Transverse colon (tissue), 4 donors: ENCODE measurements around the gene HS3ST1.

ENCODE experiments used
- CTCF ChIP-seq, 5 experiments: fragments of 200-600 bp in 3 of 5; fragments of 450-650 bp in 2 of 5; sonication (generic) in 3 of 5; IDR thresholded peaks; 1 replicate in 2 of 5; 2 replicates in 3 of 5; pipeline ENCODE4 v1.5.1; 2016 to 2017; ENCODE audit warnings: antibody characterized with exemption in 5 of 5, inconsistent platforms in 3 of 5, mild to moderate bottlenecking in 2 of 5, moderate library complexity in 1 of 5
- EP300 ChIP-seq: sonication (generic); formaldehyde crosslinking; IDR thresholded peaks from one replicate; pipeline ENCODE4 v1.6.1; 2017; ENCODE audit warnings: antibody characterized with exemption, low read depth
- POLR2A ChIP-seq: fragments of 450-650 bp; IDR thresholded peaks from one replicate; pipeline ENCODE4 v1.6.1; 2016; ENCODE audit warnings: antibody characterized with exemption, mild to moderate bottlenecking, moderate library complexity
- POLR2AphosphoS5 ChIP-seq, 3 donors: sonication (generic); formaldehyde crosslinking; IDR thresholded peaks; one replicate each; pipeline ENCODE4 v1.6.1; 2016; ENCODE audit warnings: antibody characterized with exemption in 3 of 3

GRCh38 chr4:11440481-11441193 lies 11.9 kb upstream of the HS3ST1 start:
- no peak for TF ChIP-seq EP300
- TF ChIP-seq CTCF (IDR thresholded peaks at IDR 0.05), result no peak
- TF ChIP-seq POLR2A, result no peak
- TF ChIP-seq POLR2AphosphoS5 (IDR thresholded peaks at IDR 0.05), result no peak
